ENCODE measurements around the gene MCTP1.

DNA sequence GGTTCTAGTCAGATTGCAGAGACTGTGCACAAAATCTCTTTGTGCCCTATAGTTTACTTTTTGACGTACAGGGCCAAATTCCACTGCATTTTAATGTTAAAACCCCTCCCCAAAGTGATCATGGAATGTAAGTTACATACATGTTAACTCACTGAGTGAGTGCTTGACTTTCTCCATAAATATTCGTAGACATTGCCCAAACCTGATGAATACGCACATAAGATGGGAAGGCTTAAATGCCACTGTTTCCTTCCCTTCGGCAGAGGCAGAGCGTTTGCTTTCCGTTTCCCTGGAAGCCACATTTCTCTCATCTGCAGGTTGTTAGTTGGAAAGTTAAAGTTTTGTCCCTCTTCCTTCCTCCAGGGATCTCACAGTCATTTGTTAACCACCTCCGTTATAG, 286.2 kb downstream of the MCTP1 start:
- no peak for TF ChIP-seq TAF1 (IDR thresholded peaks at IDR 0.05; ENCODE audit: low read depth)
- no peak for TF ChIP-seq EP300 (IDR thresholded peaks at IDR 0.05; ENCODE audit: borderline replicate concordance)
- TF ChIP-seq YY1 (IDR thresholded peaks at IDR 0.05; ENCODE audit: low read depth): no peak
- TF ChIP-seq NFIC (IDR thresholded peaks at IDR 0.05): no peak
- no peak for TF ChIP-seq FOXM1 (IDR thresholded peaks at IDR 0.05; ENCODE audit: borderline replicate concordance, low read depth)
- TF ChIP-seq, protein P1, sequence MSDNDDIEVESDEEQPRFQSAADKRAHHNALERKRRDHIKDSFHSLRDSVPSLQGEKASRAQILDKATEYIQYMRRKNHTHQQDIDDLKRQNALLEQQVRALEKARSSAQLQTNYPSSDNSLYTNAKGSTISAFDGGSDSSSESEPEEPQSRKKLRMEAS (IDR thresholded peaks at IDR 0.05): no peak
- TF ChIP-seq, protein P2, sequence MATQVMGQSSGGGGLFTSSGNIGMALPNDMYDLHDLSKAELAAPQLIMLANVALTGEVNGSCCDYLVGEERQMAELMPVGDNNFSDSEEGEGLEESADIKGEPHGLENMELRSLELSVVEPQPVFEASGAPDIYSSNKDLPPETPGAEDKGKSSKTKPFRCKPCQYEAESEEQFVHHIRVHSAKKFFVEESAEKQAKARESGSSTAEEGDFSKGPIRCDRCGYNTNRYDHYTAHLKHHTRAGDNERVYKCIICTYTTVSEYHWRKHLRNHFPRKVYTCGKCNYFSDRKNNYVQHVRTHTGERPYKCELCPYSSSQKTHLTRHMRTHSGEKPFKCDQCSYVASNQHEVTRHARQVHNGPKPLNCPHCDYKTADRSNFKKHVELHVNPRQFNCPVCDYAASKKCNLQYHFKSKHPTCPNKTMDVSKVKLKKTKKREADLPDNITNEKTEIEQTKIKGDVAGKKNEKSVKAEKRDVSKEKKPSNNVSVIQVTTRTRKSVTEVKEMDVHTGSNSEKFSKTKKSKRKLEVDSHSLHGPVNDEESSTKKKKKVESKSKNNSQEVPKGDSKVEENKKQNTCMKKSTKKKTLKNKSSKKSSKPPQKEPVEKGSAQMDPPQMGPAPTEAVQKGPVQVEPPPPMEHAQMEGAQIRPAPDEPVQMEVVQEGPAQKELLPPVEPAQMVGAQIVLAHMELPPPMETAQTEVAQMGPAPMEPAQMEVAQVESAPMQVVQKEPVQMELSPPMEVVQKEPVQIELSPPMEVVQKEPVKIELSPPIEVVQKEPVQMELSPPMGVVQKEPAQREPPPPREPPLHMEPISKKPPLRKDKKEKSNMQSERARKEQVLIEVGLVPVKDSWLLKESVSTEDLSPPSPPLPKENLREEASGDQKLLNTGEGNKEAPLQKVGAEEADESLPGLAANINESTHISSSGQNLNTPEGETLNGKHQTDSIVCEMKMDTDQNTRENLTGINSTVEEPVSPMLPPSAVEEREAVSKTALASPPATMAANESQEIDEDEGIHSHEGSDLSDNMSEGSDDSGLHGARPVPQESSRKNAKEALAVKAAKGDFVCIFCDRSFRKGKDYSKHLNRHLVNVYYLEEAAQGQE (IDR thresholded peaks at IDR 0.05; ENCODE audit: low read depth): no peak
- no peak for TF ChIP-seq CREB1 (IDR thresholded peaks at IDR 0.05; ENCODE audit: low read depth)
- no peak for TF ChIP-seq CEBPB (IDR thresholded peaks at IDR 0.05)
- TF ChIP-seq TCF12 (IDR thresholded peaks at IDR 0.05; ENCODE audit: low read depth): no peak
- no peak for TF ChIP-seq RAD21 (IDR thresholded peaks at IDR 0.05; ENCODE audit: low read depth)
- TF ChIP-seq EGR1 (IDR thresholded peaks at IDR 0.05): no peak
